ENCODE results near the gene PHC1.
"Not testable (repeated sequence)": the region's sequence is repeated elsewhere in the genome, so short reads cannot be mapped to it uniquely, and the experiment has no call there.

PHC1 gene

DNA sequence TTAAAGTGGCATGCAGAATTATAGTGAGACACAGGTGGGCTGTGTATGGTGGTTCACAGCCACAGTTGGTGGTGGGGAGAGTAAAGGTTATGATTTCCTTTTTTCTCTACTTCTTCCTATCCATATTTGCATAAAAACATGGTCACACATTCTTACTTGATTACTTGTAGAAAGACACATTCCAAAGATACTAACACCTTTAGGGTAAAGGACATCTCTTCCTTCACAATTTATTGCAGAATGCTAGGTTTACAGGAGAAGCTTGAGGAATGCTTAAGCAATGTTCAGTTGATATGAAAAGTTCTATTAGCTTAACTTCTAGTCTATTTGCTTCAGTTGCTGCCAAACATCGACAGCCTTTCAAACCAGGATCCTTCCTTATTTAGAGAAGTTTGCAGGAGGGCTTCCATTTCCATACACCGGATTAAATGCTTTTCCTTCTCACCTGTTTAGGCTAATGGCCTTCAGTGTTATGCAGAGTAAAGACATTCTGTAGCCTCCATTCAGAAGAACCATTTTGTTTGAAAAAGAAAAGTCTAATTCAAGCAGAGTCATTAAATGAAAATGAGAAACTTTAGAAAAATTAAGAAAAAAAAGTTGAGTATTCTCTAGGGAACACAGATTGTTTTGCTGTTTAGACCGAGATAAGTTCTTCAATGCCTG, 2.6 kb upstream of the PHC1 start:
- DNase-seq = no peak

DNA sequence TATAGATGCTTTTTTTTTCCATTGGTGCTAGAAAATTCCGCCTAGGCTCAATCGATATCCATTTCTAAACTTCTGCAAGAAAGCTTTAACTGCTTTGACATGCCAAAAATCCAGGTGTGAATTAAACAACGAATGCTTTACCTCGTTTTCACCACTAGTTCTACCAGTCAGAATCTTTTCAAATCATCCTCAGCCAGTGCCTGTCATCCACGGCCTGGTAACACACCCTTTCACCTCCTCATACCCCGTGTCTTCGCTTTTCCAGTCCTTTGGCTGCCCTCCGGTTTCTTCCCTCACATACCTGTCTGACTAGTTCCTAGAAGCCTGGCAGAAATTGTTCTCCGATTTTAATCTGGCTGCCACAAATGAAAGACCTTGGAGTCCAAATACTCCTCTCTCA, 1.4 kb upstream of the PHC1 start:
- DNase-seq = no peak

DNA sequence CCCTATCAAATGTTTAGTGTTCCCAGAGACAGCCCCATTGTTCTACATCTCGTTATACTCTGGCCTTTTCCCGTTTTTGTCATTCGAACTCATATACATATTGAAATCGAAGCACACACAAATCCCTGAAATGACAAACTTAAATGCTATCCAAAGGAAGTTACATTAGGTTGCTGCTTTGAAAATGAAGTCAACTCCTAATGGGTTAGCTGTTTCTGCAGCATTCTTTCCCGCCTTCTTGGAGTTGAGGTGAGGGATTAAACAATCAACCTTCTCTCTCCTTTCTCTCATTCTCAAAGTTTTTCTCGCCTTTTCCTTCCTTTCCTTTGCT, 642 bp upstream of the PHC1 start:
- DNase-seq = no peak

DNA sequence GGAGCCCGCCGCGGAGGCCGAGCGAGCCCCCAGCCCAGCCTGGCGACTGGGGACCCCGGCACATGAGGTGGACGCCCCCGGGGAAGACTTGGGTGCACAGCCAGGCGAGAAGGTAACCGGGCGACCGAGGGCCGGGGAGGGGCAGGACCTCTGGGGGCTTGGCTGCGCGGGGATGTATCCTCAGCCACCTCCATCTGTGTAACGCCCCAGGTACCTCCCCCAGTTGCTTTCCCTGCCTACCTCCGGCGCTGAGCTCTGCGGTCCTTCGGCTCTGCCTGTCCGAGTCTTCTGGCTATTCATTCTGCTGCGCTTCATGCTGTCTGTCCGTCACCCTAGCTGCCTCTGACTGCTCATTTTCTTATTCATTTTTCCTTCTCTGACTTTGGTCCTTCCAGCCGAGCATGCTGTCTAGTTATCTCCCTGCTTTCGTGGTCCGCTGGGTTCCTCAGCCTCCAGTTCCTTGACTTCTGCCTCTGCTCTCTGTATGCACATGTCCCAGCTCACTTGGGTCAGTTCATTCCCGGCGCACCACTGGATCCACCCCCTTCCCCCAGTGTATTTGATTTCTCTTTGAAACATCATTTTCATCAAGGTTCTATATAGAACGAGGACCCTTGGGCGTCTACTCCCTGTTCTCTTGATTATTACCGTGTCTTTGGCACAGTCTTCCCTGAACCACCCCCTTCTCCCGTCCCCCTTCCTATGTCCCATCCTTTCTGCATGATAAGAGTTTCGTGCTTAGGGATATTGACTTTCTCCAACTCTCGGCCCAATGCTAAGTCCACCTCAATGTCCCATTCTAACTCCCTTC, 612 bp downstream of the PHC1 start:
- DNase-seq = peak; percentile 52

DNA sequence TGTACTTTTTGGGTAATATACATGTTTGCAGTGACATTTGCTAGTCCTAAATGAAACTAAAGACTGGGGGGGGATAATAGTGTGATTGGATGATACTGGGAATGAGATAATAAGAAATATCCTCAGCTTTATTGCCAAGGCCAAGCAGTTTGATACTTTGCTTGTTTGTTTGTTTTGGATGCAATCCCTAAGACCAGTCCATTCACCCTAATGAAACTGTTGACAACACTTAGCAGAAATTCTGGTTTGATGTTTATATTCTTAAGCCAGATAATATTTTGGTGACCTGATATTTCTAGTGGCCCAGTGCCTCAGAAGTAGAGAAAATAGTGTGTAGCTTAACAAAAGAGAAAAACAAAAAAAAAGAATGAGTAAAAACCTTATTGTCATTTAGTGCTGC, 1.8 kb downstream of the PHC1 start:
- DNase-seq = no peak

DNA sequence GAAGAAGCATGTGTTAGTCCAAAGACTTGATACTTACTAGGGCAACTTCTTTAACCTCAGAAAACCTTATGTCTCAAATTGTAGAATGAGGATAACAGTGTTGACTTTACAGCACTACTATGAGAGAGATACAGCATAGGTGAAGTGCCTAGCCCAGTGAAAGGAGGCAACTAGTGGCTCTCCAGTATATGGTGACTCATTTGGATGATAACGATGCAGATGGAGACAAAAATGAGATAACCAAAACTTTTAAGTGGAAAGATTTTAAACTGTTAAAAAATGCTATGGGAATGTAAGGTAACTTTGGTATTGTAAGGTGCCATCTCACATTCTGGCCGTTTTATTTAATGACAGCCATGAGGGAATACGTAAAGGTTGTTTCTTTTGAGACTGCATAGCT, 2.7 kb downstream of the PHC1 start:
- DNase-seq = no peak

DNA sequence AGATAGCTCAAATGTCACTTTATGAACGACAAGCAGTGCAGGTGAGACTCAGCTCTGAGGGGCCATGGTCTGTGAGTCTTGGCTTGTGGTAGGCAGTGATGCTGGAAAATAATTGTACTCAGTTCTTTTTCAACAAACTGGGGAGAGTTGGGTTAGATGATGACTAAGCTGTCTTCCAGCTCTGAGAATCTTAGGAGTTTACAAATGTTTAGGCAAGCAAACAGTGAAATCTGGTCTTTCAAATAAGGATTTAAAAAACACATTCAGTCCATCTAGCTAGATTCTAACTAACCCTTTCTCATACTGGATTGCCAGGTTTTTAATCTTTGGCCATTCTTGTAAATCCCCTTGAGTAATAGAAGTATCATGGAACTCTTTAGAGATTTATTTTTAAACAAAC, 3.4 kb downstream of the PHC1 start:
- DNase-seq = no peak

DNA sequence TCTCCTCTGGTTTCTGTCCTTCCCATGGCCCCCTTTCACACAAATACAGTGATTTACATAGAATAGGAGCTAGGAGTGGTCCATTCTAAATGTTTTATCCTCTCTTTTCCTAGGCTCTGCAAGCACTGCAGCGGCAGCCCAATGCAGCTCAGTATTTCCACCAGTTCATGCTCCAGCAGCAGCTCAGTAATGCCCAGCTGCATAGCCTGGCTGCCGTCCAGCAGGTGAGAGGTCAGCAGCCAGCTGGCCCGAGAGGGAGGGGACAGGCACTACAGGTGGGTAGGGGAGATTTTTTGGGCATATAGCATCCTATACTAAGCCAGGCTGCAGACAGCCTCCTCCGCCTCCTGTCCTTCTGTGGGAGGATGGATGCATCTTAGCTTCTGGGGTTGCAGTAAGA, 5.3 kb downstream of the PHC1 start:
- DNase-seq = not testable (repeated sequence)

DNA sequence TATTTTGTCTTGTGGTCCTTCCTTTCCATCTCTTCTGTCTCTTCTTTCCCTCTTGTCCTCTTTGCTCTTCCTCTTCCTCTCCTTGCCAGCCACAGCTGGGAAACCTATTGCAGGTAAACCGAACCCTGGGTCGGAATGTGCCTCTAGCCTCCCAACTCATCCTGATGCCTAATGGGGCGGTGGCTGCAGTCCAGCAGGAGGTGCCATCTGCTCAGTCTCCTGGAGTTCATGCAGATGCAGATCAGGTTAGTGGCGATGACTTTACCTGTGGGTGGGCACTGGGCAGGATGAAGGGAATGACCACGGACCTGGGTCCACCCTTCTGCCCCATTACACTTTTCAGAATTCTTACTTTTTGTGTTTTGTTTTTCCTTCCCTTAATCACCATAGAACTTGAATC, 8.2 kb downstream of the PHC1 start:
- no peak for DNase-seq

DNA sequence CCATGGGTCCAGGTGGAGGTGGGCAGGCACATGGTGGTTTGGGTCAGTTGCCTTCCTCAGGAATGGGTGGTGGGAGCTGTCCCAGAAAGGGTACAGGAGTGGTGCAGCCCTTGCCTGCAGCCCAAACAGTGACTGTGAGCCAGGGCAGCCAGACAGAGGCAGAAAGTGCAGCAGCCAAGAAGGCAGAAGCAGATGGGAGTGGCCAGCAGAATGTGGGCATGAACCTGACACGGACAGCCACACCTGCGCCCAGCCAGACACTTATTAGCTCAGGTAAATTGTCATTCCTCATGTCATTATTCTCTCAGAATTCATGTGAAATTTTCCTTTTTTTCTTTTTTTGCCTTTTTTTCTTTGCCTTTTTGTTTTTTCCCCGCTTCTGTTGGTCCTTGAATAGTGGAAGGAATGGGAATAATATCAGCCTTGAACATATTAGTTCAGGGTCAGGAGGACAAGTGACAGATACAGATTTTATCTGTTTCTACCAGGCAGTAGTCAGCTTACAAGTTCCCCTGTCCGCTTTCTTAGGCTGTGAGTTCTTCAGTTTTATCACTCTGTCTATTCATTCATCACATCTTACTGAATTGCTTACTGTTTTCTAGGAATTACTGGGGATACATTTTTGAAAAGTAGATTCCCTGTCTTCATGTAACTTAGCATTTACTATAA, 16.5 kb downstream of the PHC1 start:
- DNase-seq = not testable (repeated sequence)

DNA sequence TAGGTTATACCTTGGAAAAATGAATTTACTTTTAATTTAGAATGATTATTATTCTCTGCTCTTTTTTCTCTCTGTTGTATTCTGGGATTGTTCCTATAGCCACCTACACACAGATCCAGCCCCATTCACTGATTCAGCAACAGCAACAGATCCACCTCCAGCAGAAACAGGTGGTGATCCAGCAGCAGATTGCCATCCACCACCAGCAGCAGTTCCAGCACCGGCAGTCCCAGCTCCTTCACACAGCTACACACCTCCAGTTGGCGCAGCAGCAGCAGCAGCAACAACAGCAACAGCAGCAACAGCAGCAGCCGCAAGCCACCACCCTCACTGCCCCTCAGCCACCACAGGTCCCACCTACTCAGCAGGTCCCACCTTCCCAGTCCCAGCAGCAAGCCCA, 18.2 kb downstream of the PHC1 start:
- not testable (repeated sequence) for DNase-seq

DNA sequence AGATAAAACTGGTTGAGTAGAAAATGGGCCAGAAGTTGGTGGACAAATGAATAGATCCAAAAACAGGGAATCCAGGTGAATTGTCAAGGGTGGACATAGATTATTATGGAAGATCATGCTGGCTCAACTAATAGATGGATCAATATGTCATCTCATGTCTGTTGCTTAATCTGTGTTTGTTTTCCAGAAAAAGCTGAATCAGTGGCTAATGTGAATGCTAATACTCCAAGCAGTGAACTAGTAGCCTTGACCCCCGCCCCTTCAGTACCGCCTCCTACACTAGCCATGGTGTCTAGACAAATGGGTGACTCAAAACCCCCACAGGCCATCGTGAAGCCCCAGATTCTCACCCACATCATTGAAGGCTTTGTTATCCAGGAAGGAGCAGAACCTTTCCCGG, 19.8 kb downstream of the PHC1 start:
- not testable (repeated sequence) for DNase-seq

DNA sequence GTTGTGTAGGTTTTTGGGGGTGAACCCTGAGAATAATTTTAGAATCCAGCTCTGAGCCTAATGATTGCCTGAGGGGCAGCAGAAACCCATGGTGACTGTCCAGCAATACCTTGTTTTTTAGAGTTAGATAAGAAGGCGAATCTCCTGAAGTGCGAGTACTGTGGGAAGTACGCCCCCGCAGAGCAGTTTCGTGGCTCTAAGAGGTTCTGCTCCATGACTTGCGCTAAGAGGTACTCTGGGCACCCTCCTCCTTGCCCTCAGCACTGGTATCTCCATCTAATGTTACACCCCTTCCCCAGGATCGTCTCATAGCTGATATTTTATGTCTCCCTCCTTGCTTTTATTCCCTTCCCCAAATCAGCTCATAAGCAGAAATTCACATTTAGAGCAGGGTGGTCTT, 22.4 kb downstream of the PHC1 start:
- DNase-seq = no peak

DNA sequence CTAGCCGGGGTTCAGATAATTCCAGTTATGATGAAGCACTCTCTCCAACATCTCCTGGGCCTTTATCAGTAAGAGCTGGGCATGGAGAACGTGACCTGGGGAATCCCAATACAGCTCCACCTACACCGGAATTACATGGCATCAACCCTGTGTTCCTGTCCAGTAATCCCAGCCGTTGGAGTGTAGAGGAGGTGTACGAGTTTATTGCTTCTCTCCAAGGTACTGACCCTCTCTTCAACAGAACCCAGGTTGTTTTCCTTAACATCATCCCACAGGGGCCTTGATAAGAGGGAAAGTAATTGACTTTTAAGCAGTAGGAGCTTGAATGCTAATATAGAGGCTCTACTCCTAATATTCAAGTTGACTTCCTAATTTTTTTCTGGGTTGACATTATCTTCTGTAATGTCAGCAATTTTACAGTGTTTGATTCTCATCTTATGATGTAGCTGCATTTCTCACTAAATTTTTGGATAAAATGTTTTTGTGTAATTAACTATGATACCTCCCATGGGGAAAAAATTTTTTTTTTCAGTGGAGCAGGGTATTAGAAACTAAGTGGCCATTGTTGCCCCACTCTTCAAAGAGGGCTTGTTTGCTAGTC, 23.6 kb downstream of the PHC1 start:
- not testable (repeated sequence) for DNase-seq

DNA sequence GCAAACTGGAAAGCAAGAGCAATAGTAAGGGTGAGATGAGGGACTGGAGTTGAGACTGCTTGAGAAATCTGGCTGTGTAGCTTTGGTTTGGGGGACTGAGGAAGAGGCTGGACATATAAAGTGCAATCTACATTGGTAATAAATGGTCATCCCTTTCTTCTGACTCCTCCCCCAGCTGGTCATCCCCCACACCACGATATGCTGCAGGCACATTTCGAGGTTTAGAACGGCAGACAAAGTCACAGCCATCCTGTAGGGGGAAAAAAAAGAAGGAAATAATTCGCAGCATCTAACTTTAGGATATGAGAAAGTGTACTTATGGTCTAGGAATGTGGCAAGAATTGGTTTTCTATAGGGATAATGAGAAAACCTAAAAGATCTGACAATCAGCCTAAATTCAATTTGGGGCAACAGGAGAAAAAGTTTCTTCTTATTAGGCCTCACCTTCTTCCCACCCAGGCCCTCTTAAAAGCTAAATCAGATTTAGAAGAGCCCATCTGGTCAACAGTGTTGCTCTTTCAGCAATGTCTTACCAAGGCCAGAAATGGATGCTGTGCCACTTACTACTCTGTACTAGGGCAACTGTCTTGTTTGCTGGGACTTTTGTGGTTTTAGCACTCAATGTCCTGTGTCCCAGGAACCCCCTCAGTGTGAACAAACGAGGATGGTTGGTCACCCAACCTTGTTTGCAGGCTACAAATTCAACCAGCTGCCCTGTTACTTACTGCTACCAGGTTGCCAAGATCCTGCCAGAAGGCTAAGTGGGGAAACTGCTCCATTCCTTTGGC, 27.6 kb downstream of the PHC1 start:
- no peak for DNase-seq

DNA sequence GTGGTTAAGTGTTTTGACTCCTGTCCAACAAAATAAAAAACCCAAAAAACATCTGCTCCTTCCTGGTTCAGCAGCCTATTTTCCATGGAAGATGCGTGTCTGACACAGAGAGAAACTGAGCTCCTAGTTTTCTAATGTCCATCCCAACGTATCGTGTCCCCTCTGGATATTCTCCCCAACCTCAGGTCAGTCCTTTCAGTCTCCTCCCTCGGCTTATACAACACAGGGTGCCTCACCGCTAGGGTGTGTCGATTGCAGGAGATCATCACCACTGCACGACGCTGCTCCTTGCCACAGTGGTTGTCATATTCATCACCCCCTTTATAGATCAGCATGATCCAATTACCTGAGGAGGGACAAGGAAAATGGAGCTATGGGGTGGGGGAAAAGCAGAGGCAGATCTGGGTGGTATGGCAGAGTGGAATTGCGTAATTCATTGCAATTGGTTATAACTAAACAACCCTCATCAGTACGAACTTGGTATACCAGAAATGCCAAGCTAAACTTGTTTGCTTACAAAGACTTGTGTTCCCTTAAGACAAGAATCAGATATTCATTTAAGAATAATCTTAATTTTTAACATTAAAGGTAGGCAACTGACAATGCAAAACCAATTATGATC, 29.4 kb downstream of the PHC1 start:
- no peak for DNase-seq

DNA sequence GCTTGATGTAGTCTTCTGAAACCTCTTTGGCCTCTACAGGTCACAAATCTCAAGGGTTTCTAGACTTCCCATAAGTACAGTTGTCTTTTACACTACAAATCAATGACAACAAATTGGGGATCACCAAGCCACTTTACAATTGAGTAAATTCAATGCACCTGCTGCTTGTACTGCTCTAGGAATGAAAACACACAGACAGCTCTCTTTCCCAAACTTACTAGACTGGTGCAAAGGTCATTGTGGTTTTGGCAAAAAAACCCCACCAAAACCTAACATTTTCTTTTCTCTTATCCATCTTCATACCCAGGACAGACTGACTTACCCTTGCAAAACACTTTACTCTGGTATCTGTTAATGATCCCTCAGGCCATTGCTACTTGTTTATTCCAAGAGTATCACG, 32.4 kb downstream of the PHC1 start:
- no peak for DNase-seq

DNA sequence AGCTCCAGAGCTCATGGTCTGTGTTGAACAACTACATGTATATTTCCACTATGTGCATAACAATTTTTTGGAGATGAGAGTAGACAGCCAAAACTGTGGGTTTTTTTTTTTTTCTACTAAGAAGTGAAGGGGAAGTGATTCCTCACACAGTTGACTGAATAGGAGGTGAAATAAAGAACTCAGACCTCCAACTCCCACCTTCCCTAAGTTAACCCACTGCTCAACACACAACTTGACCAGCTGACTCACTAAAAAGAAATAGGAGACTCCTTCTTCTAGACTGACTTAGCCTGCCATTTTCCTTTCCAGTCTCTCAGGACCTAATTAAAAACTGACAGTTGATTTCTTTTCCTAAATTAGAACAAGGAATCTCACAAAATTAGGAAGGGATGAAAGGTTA, 33.4 kb downstream of the PHC1 start:
- DNase-seq = no peak

DNA sequence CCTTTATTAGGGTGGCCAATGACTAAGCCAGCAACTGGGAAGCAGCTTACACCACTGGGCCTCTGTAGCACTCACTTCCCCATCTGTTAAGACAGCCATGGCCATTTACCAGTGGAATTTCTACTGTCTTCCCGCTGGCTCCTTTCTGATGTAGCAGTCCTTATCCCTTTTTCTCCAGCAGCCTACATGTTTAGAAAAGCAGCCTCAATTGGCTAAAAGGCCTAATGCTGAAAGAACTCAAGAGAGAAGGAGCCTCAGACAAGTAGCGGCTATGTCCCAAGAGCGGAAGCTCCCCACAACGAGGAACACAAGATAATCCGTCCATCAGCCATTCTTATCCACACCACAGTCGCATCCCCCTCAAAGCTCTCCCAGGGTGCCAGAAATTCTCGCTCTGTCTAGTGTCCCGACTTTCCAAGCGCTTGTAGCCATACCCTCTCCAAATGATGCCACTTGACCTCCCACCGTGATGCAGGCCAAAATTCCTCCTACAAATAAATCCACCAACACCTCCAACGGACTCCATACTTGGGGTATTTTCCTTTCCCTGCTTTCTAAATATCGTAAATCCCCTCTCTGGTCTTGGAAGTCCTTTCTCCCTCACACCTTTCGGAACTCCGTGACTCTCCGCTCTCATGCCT, 34.5 kb downstream of the PHC1 start:
- DNase-seq = no peak

DNA sequence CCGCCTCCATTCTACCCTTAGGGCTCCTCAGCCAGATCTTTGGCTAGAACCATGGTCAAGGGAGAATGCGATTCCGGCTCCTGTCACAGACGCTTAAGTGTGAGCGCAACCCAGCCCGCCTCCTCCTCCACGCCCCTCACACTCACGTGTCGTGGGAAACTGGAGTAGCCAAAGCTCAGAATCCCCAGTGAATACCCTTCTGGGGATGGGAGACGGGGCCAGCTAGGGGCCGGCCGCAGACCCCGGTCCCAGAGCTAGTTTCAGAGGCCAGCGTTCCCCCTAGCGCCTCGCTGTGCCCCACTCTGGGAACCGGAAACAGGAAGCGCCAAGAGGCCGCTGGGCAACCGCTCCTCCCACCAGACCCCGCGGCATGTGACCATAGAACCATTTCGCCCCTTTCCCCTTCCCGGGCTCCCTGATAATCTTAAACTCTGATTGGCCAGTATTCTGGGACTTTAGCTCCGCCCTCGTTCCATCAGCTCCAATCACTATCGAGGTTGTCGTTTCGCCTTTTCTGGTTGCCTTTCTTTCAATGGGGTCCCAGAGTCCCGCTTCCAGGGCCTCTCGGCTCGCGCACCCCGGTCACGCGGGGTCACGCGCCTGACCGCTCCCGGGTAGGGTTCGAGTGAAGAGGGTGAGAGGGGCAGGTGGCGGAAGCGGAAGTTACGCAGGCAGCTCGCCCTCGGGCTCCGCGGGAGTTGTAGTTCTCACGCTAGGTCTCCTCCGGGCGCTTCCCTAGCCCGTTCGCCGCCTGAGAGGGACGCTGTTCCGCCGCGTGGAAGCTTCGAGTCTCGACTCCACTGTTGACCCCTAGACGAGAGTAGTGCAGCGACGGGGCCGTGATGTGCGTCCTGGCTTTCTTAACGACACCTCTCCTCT, 35.3 kb downstream of the PHC1 start, which contains the start of gene M6PR:
Gene M6PR (minus strand): TSS at position 304 of the 879 bp plus-strand sequence. CDS start 3,241 bp downstream, outside the sequence.
- peak; percentile 91 for DNase-seq

DNA sequence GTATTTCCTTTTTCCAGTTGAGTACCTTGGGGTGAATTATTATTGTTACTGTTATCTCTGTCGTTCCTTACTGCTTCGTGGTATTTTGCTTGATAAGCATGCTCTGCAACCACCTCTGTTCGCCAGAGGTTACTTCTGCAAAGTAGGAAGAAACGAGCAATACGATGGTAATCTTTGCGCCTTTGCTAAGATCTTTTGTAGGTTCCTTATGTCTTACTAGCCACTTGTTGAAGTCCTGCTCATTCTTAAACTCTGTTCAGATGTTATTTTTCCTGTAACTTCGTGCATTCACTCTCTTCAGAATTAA, 35.9 kb downstream of the PHC1 start:
- DNase-seq = no peak
